DND-41 (cell line): ENCODE measurements around the gene STC2.

ENCODE experiments used
- ATAC-seq: fragments of 200-7000 bp; cut with Tn5 transposase; 3 replicates; pipeline ENCODE4 v1.9.1; 2021; ENCODE audit warnings: low read depth; ENCODE audit not compliant: insufficient read depth
- DNase-seq: peaks from one replicate; pipeline ENCODE4 v3.0.0-alpha.2; 2020
- H2AFZ ChIP-seq: 2 replicates; pipeline ENCODE4 v1.6.0; 2012; ENCODE audit warnings: low read depth, low read length
- H3K27ac ChIP-seq: 2 replicates; pipeline ENCODE4 v1.5.1; 2012; ENCODE audit warnings: low read length, inconsistent platforms
- H3K27me3 ChIP-seq: fragments of 200-600 bp; sonication (generic); 2 replicates; pipeline ENCODE4 v1.6.0; 2012; ENCODE audit warnings: low read length, mild to moderate bottlenecking, inconsistent platforms; ENCODE audit not compliant: insufficient read depth, poor library complexity
- H3K36me3 ChIP-seq: 2 replicates; pipeline ENCODE4 v1.5.1; 2012; ENCODE audit warnings: low read length, inconsistent platforms; ENCODE audit not compliant: insufficient read depth
- H3K4me1 ChIP-seq: 2 replicates; pipeline ENCODE4 v1.5.1; 2012; ENCODE audit warnings: mild to moderate bottlenecking, low read length; ENCODE audit not compliant: insufficient read depth
- H3K4me2 ChIP-seq: 2 replicates; pipeline ENCODE4 v1.6.0; 2012; ENCODE audit warnings: mild to moderate bottlenecking, moderate library complexity, low read length, inconsistent platforms; ENCODE audit not compliant: insufficient read depth
- H3K4me3 ChIP-seq, 2 experiments: fragments of 200-600 bp in 1 of 2; shearing (Covaris generic) in 1 of 2; 2 replicates each; pipeline ENCODE4 v1.5.1; 2012 to 2016; ENCODE audit warnings: inconsistent platforms in 2 of 2, low read length in 2 of 2, mild to moderate bottlenecking in 2 of 2, low read depth in 1 of 2, moderate library complexity in 1 of 2
- H3K79me2 ChIP-seq: 2 replicates; pipeline ENCODE4 v1.6.0; 2012; ENCODE audit warnings: low read length, inconsistent platforms; ENCODE audit not compliant: insufficient read depth
- H3K9ac ChIP-seq: 2 replicates; pipeline ENCODE4 v1.6.0; 2012; ENCODE audit warnings: low read depth, mild to moderate bottlenecking, inconsistent platforms, low read length, moderate library complexity
- H3K9me3 ChIP-seq: 2 replicates; pipeline ENCODE4 v1.5.1; 2012; ENCODE audit warnings: low read length, moderate library complexity, mild to moderate bottlenecking, inconsistent platforms; ENCODE audit not compliant: insufficient read depth, severe bottlenecking
- H4K20me1 ChIP-seq: 2 replicates; pipeline ENCODE4 v1.6.0; 2012; ENCODE audit warnings: low read length; ENCODE audit not compliant: insufficient read depth
- EZH2 ChIP-seq: IDR thresholded peaks from 3 replicates; pipeline ENCODE4 v1.6.1; 2012; ENCODE audit warnings: borderline replicate concordance, low read depth, mild to moderate bottlenecking, moderate library complexity, low read length, inconsistent platforms; ENCODE audit not compliant: severe bottlenecking
- TF ChIP-seq, protein P1 (sequence below): IDR thresholded peaks from 2 replicates; pipeline ENCODE4 v1.5.1; 2012; ENCODE audit warnings: borderline replicate concordance, low read length, moderate library complexity, mild to moderate bottlenecking; ENCODE audit not compliant: poor library complexity, severe bottlenecking; ENCODE audit errors: extremely low read depth

STC2 gene

GRCh38 chr5:173268750-173269432 lies 59.3 kb downstream of the STC2 start:
- Histone ChIP-seq H3K9ac (no peak overlapping the region), H3K79me2 (no peaks in the 10 kb centered on the region), H3K36me3 (no peaks in the 10 kb centered on the region), H3K4me1 (no peaks in the 10 kb centered on the region), H3K4me2 (no peak overlapping the region), H3K4me3 (no peak overlapping the region), H2AFZ (no peak overlapping the region), H3K27me3 (peaks cover 12% of the 10 kb centered on the region), H3K9me3 (no peaks in the 10 kb centered on the region), H4K20me1 (no peaks in the 10 kb centered on the region), H3K27ac (no peak overlapping the region)
- no peak for ATAC-seq
- DNase-seq, result no peak
- no peak for TF ChIP-seq EZH2
- TF ChIP-seq, protein P1, sequence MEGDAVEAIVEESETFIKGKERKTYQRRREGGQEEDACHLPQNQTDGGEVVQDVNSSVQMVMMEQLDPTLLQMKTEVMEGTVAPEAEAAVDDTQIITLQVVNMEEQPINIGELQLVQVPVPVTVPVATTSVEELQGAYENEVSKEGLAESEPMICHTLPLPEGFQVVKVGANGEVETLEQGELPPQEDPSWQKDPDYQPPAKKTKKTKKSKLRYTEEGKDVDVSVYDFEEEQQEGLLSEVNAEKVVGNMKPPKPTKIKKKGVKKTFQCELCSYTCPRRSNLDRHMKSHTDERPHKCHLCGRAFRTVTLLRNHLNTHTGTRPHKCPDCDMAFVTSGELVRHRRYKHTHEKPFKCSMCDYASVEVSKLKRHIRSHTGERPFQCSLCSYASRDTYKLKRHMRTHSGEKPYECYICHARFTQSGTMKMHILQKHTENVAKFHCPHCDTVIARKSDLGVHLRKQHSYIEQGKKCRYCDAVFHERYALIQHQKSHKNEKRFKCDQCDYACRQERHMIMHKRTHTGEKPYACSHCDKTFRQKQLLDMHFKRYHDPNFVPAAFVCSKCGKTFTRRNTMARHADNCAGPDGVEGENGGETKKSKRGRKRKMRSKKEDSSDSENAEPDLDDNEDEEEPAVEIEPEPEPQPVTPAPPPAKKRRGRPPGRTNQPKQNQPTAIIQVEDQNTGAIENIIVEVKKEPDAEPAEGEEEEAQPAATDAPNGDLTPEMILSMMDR, result no peak

GRCh38 chr5:173265433-173265832 lies 62.8 kb downstream of the STC2 start:
- Histone ChIP-seq H3K9ac (no peak overlapping the region), H3K4me2 (no peak overlapping the region), H3K27me3 (peaks cover 18% of the 10 kb centered on the region), H3K4me1 (no peaks in the 10 kb centered on the region), H3K9me3 (no peaks in the 10 kb centered on the region), H2AFZ (no peak overlapping the region), H3K27ac (no peak overlapping the region), H3K79me2 (no peaks in the 10 kb centered on the region), H3K36me3 (no peaks in the 10 kb centered on the region), H4K20me1 (no peaks in the 10 kb centered on the region), H3K4me3 (no peak overlapping the region)
- no peak for TF ChIP-seq EZH2
- TF ChIP-seq, protein P1, result no peak
- DNase-seq (no peak), ATAC-seq (no peak)
